ENCODE results near the gene PROZ. TPM values are rescaled to one million over a fixed set of nuclear protein-coding genes. Genes with fewer than 3 reads are reported as not detected.
A peak's percentile ranks its signal among the peaks of the same experiment; 100 is the strongest.

Gene PROZ
- total and polyA plus RNA-seq, 2 of the 13 experiments (the other 11 are each of a cell fraction or from before 2014, with no cell fraction given) = 5.6 to 22.5 TPM

DNA sequence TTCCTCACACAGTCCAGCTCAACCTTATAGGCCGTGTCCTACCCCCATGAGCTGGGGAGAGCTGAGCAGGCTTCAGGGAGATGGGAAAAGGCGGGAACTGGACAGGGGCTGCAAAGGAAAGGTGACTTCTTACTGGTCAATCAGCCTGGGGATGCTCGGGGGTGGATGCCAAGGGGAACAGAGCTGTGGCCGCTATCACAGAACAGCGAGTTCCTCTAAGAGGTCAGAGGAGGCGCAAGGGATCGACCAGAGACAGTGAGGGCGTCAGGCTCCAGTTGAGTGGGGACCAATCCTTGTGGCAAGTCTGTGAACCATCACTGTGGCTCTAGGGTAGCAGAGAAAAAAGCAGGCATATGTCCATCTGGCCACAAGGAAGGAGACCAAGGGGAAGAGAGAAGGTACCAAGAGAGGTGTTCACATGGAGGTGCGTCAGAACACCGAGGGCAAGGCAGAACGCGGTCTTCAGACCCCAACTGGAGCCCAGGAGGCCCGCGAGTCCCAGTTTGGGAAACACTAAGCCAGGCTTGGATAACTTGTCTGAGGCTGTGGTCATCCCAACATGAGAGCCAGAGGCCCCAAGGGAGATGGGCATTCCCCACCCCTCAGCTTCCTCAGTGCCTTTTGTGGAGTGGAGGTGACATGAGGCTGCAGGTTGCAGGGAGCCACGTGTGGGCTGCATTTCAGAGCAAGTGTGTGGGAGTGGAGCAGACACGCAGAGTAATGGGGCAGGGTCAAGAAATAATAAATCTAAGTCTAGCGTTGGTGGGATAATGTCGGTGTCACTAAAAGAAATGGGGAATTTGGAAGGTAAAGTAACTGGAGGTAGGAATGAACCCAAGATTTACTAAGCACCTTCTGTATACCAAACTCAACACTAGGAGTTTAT is 31.9 kb upstream of the PROZ start (continued):
- TF ChIP-seq KDM5A (IDR thresholded peaks at IDR 0.05; ENCODE audit: borderline replicate concordance, low read length) (no peak), ZNF746 (CRISPR knock-in tag; IDR thresholded peaks at IDR 0.05) (no peak), ZNF180 (CRISPR knock-in tag; IDR thresholded peaks at IDR 0.05; ENCODE audit: borderline replicate concordance, low read depth) (no peak), ESRRA (CRISPR knock-in tag; IDR thresholded peaks at IDR 0.05; ENCODE audit: low read depth) (no peak), SIN3B (IDR thresholded peaks at IDR 0.05; ENCODE audit: low read length) (no peak), CREB1 (IDR thresholded peaks at IDR 0.05) (no peak), CREB1 (CRISPR knock-in tag; IDR thresholded peaks at IDR 0.05) (no peak), HNRNPL (IDR thresholded peaks at IDR 0.05; ENCODE audit: low read depth, low read length) (no peak), POLR2G (IDR thresholded peaks at IDR 0.05; ENCODE audit: low read depth, low read length) (peak; percentile 48; the same call in 1 of the 2 replicates), ZNF446 (CRISPR knock-in tag; IDR thresholded peaks at IDR 0.05) (no peak), ZNF12 (CRISPR knock-in tag; IDR thresholded peaks at IDR 0.05) (no peak), ZFY (CRISPR knock-in tag; IDR thresholded peaks at IDR 0.05) (0 out of 2 replicates have a peak, but pooled peaks have one; percentile 17), JUNB (CRISPR knock-in tag; IDR thresholded peaks at IDR 0.05; ENCODE audit: borderline replicate concordance) (no peak), ZNF34 (CRISPR knock-in tag; IDR thresholded peaks at IDR 0.05; ENCODE audit: borderline replicate concordance) (no peak), SALL2 (CRISPR knock-in tag; IDR thresholded peaks at IDR 0.05) (no peak), MEF2D (CRISPR knock-in tag; IDR thresholded peaks at IDR 0.05) (no peak)
- TF ChIP-seq, protein P1, sequence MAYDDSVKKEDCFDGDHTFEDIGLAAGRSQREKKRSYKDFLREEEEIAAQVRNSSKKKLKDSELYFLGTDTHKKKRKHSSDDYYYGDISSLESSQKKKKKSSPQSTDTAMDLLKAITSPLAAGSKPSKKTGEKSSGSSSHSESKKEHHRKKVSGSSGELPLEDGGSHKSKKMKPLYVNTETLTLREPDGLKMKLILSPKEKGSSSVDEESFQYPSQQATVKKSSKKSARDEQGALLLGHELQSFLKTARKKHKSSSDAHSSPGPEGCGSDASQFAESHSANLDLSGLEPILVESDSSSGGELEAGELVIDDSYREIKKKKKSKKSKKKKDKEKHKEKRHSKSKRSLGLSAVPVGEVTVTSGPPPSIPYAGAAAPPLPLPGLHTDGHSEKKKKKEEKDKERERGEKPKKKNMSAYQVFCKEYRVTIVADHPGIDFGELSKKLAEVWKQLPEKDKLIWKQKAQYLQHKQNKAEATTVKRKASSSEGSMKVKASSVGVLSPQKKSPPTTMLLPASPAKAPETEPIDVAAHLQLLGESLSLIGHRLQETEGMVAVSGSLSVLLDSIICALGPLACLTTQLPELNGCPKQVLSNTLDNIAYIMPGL (CRISPR knock-in tag; IDR thresholded peaks at IDR 0.05; ENCODE audit: borderline replicate concordance in 1 of 2, low read depth in 1 of 2) = no peak
- TF ChIP-seq, protein P2, sequence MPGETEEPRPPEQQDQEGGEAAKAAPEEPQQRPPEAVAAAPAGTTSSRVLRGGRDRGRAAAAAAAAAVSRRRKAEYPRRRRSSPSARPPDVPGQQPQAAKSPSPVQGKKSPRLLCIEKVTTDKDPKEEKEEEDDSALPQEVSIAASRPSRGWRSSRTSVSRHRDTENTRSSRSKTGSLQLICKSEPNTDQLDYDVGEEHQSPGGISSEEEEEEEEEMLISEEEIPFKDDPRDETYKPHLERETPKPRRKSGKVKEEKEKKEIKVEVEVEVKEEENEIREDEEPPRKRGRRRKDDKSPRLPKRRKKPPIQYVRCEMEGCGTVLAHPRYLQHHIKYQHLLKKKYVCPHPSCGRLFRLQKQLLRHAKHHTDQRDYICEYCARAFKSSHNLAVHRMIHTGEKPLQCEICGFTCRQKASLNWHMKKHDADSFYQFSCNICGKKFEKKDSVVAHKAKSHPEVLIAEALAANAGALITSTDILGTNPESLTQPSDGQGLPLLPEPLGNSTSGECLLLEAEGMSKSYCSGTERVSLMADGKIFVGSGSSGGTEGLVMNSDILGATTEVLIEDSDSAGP (CRISPR knock-in tag; IDR thresholded peaks at IDR 0.05; ENCODE audit: borderline replicate concordance) = peak; percentile 10; the same call in 1 of the 2 replicates
- TF ChIP-seq, protein P3, sequence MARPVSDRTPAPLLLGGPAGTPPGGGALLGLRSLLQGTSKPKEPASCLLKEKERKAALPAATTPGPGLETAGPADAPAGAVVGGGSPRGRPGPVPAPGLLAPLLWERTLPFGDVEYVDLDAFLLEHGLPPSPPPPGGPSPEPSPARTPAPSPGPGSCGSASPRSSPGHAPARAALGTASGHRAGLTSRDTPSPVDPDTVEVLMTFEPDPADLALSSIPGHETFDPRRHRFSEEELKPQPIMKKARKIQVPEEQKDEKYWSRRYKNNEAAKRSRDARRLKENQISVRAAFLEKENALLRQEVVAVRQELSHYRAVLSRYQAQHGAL (CRISPR knock-in tag; IDR thresholded peaks at IDR 0.05; ENCODE audit: not compliant biosample characterization) = no peak
- TF ChIP-seq, protein P4, sequence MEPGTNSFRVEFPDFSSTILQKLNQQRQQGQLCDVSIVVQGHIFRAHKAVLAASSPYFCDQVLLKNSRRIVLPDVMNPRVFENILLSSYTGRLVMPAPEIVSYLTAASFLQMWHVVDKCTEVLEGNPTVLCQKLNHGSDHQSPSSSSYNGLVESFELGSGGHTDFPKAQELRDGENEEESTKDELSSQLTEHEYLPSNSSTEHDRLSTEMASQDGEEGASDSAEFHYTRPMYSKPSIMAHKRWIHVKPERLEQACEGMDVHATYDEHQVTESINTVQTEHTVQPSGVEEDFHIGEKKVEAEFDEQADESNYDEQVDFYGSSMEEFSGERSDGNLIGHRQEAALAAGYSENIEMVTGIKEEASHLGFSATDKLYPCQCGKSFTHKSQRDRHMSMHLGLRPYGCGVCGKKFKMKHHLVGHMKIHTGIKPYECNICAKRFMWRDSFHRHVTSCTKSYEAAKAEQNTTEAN (CRISPR knock-in tag; conservative IDR thresholded peaks at IDR 0.05) = no peak

Data from HepG2 (cell line).